ENCODE results near the gene SRBD1.

SRBD1 gene

DNA sequence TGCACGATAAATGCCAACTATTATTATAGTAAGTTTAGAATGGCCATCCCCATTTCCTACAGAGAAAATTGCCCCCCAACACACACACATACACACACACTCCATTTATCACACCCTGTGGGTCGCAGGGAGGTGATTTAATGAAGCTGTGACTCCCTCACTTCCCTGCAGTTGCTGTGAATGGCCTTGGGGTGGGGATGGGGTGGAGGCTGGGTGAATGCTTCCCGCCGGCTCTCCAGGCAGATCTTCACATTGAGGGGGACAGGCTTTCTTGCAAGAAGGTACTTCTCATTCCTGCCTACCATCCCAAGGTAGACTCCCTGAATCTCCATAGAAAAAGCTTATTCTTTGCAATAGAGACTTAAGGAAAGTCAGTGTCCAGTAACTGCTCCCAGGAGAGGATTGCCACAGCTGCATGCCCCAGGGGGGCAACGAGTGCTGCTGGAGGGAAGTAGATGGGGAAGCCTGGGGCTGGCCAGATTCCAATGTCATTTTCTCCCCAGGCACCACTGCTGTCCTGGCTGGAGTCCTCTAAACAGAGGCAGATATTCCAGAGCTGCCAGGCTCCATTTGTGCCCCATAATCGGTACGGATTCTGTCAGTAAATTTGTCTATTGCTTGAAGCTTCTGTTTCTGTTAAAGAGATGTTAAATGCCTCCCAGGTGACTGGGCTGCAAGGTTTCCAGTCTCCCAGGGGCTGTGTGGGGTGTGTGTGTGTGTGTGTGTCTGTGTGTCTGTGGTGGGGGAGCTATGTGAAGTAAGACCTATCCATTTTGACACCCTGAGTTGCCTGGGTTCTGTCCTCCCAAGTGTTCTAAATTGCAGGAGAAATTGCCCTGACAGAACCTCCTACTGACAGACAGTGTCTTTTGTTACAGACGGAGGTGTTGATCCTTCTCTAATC lies 265.5 kb downstream of the SRBD1 start:
- DNase-seq = no peak

DNA sequence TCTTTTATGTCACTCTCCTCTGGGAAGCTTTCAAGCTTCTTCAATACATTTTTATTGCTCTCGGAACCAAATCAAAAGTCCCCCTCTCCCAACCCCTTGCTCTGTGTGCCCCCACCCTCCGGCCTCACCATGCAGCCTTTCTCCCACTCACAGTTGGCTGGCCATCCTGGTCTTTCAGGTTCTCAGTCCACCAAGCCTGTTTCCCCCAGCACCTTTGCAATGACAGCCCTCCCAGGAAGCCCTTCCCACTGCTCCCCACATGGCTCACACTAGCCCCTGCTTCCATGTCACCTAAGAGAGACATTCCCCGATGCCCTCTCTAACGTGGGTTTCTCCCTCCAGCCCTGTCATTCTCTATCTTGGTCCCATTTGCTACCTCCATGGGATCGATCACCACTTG lies 266.6 kb downstream of the SRBD1 start:
- no peak for DNase-seq

DNA sequence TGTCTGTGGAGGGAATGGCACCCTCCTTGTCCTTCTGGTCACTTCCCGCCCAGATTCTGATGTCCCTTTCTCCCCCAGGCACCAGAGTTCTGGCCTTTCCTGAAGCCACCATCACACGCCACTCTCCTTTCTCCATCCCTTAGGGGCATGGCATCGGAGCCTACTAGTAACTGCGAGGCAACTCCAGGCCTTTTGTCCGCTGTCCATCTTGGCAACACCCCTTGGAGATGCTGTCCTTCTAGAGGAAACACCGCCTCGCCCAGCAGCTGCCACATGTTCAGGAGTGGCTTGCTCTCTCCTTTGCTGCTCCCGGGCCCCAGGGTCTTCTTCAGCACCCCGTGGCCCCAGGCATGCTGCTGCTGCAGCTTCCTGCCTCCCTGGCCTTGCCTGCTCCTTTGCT lies 267.0 kb downstream of the SRBD1 start:
- no peak for DNase-seq

DNA sequence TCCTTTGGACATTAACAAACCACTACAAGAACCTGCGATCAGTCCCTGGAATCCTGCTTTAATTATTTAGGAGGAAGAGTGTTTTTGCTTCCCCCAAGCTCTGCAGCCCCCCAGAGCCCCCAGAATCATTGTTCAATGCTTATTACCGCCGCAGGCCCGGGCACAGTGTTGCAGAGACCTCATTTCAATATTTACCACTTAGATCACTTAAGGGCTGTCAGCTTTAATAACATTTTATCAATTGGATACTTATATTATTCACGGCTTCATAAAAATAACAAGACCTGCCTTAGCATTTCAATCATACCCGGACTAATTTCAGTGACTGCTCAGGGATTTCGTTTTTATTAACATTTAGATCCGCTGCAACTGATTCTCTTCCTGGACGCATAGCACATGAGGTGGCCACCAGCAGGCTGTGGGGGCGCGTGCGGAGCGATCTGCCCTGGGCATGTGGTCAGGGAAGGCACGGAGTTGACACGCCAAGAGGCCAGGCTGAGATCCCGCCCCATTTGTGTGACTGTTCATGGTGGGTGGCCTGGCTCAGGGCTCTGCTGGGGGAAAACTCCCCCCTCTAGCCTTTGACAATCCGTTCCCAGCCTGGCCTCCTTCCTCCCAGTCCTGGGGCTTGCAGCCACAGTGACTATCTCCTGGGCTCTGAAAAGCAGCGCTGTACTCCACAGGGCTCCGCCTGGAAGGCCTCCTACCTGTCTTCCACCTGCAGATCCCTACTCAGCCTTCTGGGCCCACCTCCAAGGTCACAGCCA lies 267.6 kb downstream of the SRBD1 start:
- DNase-seq = no peak

DNA sequence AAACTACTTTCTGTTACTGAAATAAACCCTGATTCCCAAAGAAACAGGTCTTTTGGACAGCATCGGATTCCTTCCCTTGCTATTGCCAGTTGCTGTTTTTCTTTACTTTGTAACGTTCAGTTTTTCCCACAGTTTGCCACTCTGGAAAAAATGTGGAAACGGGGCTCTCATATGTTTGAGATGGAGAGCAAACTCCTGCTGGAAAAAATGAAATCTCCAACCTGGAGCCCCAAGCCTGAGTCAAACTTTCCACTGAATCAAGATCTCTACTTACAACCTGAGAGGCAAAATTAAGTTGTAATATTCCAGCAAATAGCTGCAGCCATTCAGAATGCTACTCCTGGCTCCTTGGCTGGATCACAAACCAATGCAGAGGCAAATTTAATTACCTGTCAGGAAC lies 270.7 kb downstream of the SRBD1 start:
- no peak for DNase-seq

DNA sequence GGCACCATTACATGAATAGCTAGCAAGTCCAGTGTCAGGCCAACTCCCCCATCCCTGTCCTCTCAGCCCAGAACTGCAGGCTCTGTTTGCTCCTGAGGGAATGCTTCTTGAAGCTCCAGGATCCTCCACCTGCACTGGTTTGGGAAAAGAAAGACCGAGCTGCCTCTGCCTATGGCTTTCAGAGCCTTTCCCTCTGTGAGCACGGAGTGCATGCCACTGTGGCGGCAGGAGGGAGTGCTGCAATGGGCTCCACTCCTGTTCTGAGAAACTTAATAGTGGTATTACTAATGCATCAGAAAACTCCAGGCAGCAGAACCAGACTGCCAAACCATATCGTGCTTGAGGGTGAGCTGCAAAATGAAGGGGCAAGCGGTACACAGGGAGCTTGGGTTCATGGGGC lies 271.8 kb downstream of the SRBD1 start:
- no peak for DNase-seq

Measured in SHP77 (cell line).